HG02938 (cell line): ENCODE measurements around the gene SHROOM2.

Experiments used
- ATAC-seq: cut with Tn5 transposase; IDR thresholded peaks from one replicate; pipeline ENCODE4 v1.9.1; 2021; ENCODE audit warnings: mild to moderate bottlenecking, moderate library complexity; ENCODE audit not compliant: unreplicated experiment

Gene SHROOM2

DNA sequence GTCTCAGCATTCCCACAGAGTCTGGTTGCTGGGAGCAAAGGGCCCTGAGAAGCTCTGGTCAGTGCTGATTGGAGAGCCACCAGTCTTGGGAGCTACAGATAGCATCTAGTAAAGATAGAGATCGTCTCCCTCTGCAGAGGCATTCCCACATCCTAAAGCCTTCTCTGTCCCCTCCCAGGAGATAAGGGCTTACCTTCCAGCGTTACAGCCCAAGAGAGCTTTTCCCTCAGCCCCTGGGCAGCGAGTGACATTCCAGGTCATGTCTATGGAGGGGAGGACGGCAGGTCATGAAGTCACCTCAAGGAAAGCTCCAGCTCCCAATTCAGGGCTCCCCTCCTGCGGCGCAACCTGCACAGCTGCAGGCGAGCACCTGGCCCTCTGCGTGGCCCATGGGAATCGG lies 210.8 kb downstream of the SHROOM2 start:
- ATAC-seq, result no peak

- peak; percentile 85 for ATAC-seq
These were observed 211.3 kb downstream of the SHROOM2 start for GRCh38 chrX:9997524-9997923.
